Mesenchymal stem cell (in vitro differentiated cells and primary cell): ENCODE measurements around the gene RAB11FIP4.

Experiments
- DNase-seq: peaks from one replicate; pipeline ENCODE4 v3.0.0-alpha.2; 2013
- H2AFZ ChIP-seq: one replicate; pipeline ENCODE4 v1.6.1; 2013; ENCODE audit warnings: low read depth, mild to moderate bottlenecking, control low read depth, inconsistent platforms, low read length, moderate library complexity
- H2AK5ac ChIP-seq: 2 replicates; pipeline ENCODE4 v1.6.1; 2013; ENCODE audit warnings: low read length, moderate library complexity, mild to moderate bottlenecking, inconsistent platforms; ENCODE audit not compliant: severe bottlenecking
- H2BK120ac ChIP-seq: one replicate; pipeline ENCODE4 v1.6.1; 2013; ENCODE audit warnings: low read depth, mild to moderate bottlenecking, inconsistent platforms, low read length, moderate library complexity
- H2BK12ac ChIP-seq, 2 experiments: one replicate each; pipeline ENCODE4 v1.6.1; 2013; ENCODE audit warnings: inconsistent platforms in 2 of 2, low read length in 2 of 2, mild to moderate bottlenecking in 2 of 2, moderate library complexity in 2 of 2, control low read depth in 1 of 2
- H2BK15ac ChIP-seq: one replicate; pipeline ENCODE4 v1.6.1; 2013; ENCODE audit warnings: mild to moderate bottlenecking, low read depth, inconsistent platforms; ENCODE audit not compliant: poor library complexity, severe bottlenecking
- H2BK5ac ChIP-seq: 2 replicates; pipeline ENCODE4 v1.6.1; 2013; ENCODE audit warnings: low read depth, mild to moderate bottlenecking, low read length, control low read depth, inconsistent platforms; ENCODE audit not compliant: poor library complexity, severe bottlenecking
- H3K14ac ChIP-seq, 2 experiments: one replicate each; pipeline ENCODE4 v1.6.1; 2013; ENCODE audit warnings: inconsistent platforms in 2 of 2, low read length in 2 of 2, control low read depth in 1 of 2, mild to moderate bottlenecking in 1 of 2, moderate library complexity in 1 of 2
- H3K18ac ChIP-seq, 2 experiments: one replicate each; pipeline ENCODE4 v1.6.1; 2013; ENCODE audit warnings: inconsistent platforms in 2 of 2, low read length in 2 of 2, control low read depth in 1 of 2, low read depth in 1 of 2, mild to moderate bottlenecking in 1 of 2
- H3K23ac ChIP-seq, 2 experiments: one replicate each; pipeline ENCODE4 v1.6.1; 2013; ENCODE audit warnings: inconsistent platforms in 2 of 2, low read length in 2 of 2, mild to moderate bottlenecking in 2 of 2, moderate library complexity in 2 of 2, control low read depth in 1 of 2
- H3K27ac ChIP-seq: 2 replicates; pipeline ENCODE4 v1.5.1; 2013; ENCODE audit warnings: mild to moderate bottlenecking, moderate library complexity, low read length, control low read depth, inconsistent platforms; ENCODE audit not compliant: poor library complexity, severe bottlenecking
- H3K27me3 ChIP-seq, 2 experiments: 2 replicates each; pipeline versions ENCODE4 v1.6.1 to v1.7.0; 2013; ENCODE audit warnings: low read length in 2 of 2, mild to moderate bottlenecking in 2 of 2, moderate library complexity in 2 of 2, control low read depth in 1 of 2, inconsistent platforms in 1 of 2; ENCODE audit not compliant: control insufficient read depth in 1 of 2, insufficient read depth in 1 of 2
- H3K36me3 ChIP-seq, 2 experiments: 2 replicates each; pipeline versions ENCODE4 v1.6.1 to v1.7.0; 2013; ENCODE audit warnings: low read length in 2 of 2, control low read depth in 1 of 2, inconsistent platforms in 1 of 2, low read depth in 1 of 2, mild to moderate bottlenecking in 1 of 2; ENCODE audit not compliant: insufficient read depth in 2 of 2, control insufficient read depth in 1 of 2
- H3K4ac ChIP-seq, 2 experiments: one replicate each; pipeline ENCODE4 v1.6.1; 2013; ENCODE audit warnings: inconsistent platforms in 2 of 2, low read length in 2 of 2, mild to moderate bottlenecking in 2 of 2, moderate library complexity in 2 of 2, control low read depth in 1 of 2, low read depth in 1 of 2
- H3K4me1 ChIP-seq: 2 replicates; pipeline ENCODE4 v1.6.1; 2013; ENCODE audit warnings: low read depth, low read length, control low read depth; ENCODE audit not compliant: control insufficient read depth, insufficient read depth
- H3K4me2 ChIP-seq: 2 replicates; pipeline ENCODE4 v1.6.1; 2013; ENCODE audit warnings: low read length, mild to moderate bottlenecking, inconsistent platforms; ENCODE audit not compliant: poor library complexity, severe bottlenecking
- H3K4me3 ChIP-seq, 2 experiments: 2 replicates each; pipeline versions ENCODE4 v1.5.1 to v1.7.0; 2013; ENCODE audit warnings: low read length in 2 of 2, mild to moderate bottlenecking in 2 of 2, control low read depth in 1 of 2, low read depth in 1 of 2; ENCODE audit not compliant: insufficient read depth in 1 of 2
- H3K79me1 ChIP-seq: replicated peaks from 2 replicates; pipeline ENCODE4 v1.6.1; 2013; ENCODE audit warnings: mild to moderate bottlenecking, control low read depth, low read length, inconsistent platforms; ENCODE audit not compliant: poor library complexity, severe bottlenecking
- H3K9ac ChIP-seq: 2 replicates; pipeline ENCODE4 v1.7.0; 2013; ENCODE audit warnings: mild to moderate bottlenecking, low read length, moderate library complexity
- H3K9me3 ChIP-seq: 2 replicates; pipeline ENCODE4 v1.7.0; 2013; ENCODE audit warnings: mild to moderate bottlenecking, low read length; ENCODE audit not compliant: control insufficient read depth
- H4K8ac ChIP-seq: one replicate; pipeline ENCODE4 v1.6.1; 2013; ENCODE audit warnings: inconsistent platforms, mild to moderate bottlenecking, low read length, moderate library complexity
- H4K91ac ChIP-seq: one replicate; pipeline ENCODE4 v1.6.1; 2013; ENCODE audit warnings: mild to moderate bottlenecking, low read length, inconsistent platforms
- WGBS: methylation state at CpG from one replicate; pipeline ENCODE4 v1.1.7; 2013; ENCODE audit warnings: mixed read lengths; 5-methylcytosine and 5-hydroxymethylcytosine counted together

Gene RAB11FIP4

DNA sequence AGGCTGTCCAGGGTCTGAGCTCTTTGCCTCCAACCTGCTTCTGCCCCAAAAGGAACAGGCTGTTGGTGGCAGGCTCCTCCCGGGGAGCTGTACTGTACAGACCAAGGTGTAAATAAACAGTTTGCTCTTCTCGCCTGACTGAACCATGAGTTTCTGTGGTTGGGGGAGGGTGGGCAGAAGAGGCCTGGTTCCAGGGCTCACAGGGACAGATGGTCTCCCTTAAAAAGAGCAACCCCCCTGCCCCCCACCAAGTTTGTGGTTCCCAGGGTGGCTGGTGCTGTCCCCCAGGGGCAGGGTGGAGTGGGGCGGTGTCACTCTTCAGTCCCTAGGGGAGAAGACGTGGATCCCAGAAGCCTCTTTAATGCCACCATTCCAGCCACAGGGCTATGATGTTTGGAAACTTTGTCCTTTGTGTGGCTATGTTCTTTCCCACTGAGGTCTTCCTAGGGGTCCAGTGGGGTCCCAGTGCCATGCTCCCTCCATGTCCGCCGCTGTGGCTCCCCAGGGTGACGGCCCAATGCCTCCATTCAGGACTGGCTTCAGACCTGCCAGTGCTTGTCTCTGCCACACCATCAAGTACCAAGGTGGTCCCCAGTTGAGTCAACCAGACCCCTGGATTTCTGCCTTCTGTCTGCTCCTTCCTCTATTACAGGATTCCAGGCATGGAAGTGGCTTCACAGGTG, 146.7 kb downstream of the RAB11FIP4 start:
- Histone ChIP-seq H3K4me2 (no peak overlapping the region), H3K4me3 (no peak overlapping the region), H3K14ac (no peak overlapping the region), H2AK5ac (no peak overlapping the region), H3K23ac (no peak overlapping the region), H2BK120ac (no peak overlapping the region), H3K79me1 (no peaks in the 10 kb centered on the region), H3K36me3 (no peaks in the 10 kb centered on the region), H3K4me1 (peaks cover 16% of the 10 kb centered on the region), H3K27ac (no peak overlapping the region), H3K27me3 (peaks cover 0 to 3% of the 10 kb centered on the region in 2 experiments), H3K9me3 (no peaks in the 10 kb centered on the region), H3K4ac (no peak overlapping the region), H2AFZ (no peak overlapping the region), H4K91ac (no peak overlapping the region), H3K18ac (no peak overlapping the region), H2BK12ac (no peak overlapping the region), H2BK15ac (no peak overlapping the region), H4K8ac (no peak overlapping the region), H3K9ac (no peak overlapping the region), H2BK5ac (no peak overlapping the region)
- 79% methylated on average over 5 of the region's 7 CpGs for WGBS
- DNase-seq: no peak

DNA sequence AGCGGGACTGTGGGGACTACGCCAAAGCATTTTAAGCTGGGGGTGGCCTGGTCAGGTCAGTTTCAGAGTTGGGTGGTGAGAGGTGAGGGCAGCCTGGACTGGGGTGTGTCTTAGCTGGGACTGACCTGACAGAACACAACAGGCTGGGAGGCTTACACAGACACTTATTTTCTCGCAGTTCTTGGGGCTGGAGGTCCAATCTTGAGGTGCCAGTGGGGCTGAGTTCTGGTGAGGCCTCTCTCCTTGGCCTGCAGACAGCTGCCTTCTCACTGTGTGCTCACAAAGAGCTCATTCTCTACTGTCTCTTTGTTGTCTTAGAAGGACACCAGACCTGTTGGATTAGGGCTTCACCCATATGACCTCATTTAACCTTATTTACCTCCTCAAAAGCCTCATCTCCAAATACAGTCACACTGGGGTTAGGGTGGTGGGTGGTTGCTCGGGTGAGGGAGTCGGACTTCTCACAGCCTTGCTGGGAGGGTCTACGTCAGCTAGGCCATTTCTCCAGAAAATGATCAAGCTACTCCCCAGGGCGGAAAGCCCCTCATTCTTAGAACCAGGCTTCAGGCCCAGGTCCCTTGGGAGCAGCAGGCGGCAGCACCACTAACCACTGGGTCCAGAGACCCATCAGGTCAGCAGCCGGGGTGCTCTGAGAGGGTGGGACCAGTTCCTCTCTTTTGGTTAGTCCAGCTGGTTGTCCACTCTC, 149.3 kb downstream of the RAB11FIP4 start:
- Histone ChIP-seq H3K18ac (no peak overlapping the region), H3K4me3 (no peak overlapping the region), H2BK5ac (no peak overlapping the region), H4K8ac (no peak overlapping the region), H2BK12ac (no peak overlapping the region), H3K4ac (no peak overlapping the region), H3K14ac (no peak overlapping the region), H3K36me3 (no peaks in the 10 kb centered on the region), H4K91ac (no peak overlapping the region), H3K9me3 (no peaks in the 10 kb centered on the region), H2BK15ac (no peak overlapping the region), H3K23ac (no peak overlapping the region), H3K9ac (no peak overlapping the region), H2BK120ac (no peak overlapping the region), H2AK5ac (no peak overlapping the region), H3K4me2 (no peak overlapping the region), H2AFZ (no peak overlapping the region), H3K79me1 (no peaks in the 10 kb centered on the region), H3K27me3 (peaks cover 0 to 3% of the 10 kb centered on the region in 2 experiments), H3K4me1 (peaks cover 12% of the 10 kb centered on the region), H3K27ac (no peak overlapping the region)
- no peak for DNase-seq
- 95% methylated on average over 8 of the region's 9 CpGs for WGBS

DNA sequence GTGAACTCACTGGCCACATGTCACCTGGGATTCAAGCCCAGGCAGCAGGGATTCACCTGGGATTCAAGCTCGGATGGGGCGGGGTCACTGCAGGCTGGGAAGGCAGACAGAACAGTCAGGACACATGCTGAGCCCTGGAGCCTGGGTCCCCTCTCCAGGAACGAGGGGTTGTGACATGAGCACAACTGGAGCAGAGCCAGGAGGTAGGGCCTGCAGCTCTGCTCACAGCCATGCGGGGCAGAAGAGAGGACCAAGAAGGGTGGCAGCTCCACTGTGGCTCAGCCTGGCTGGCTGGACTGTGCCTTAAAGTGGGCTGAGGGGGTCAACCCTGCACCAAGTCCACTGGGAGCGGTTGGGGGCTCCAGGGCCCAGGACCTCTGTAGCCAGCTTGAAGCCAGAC, 150.1 kb downstream of the RAB11FIP4 start:
- H2AFZ ChIP-seq: no peak overlapping the region
- H3K27ac ChIP-seq: no peak overlapping the region
- H2AK5ac ChIP-seq: no peak overlapping the region
- H3K23ac ChIP-seq: no peak overlapping the region
- no peak overlapping the region for H2BK15ac ChIP-seq
- H3K9me3 ChIP-seq: no peaks in the 10 kb centered on the region
- no peak for DNase-seq
- no peaks in the 10 kb centered on the region for H3K36me3 ChIP-seq
- peaks cover 0 to 3% of the 10 kb centered on the region in 2 experiments for H3K27me3 ChIP-seq
- H4K91ac ChIP-seq: no peak overlapping the region
- H3K4me3 ChIP-seq: no peak overlapping the region
- peaks cover 12% of the 10 kb centered on the region for H3K4me1 ChIP-seq
- H3K79me1 ChIP-seq: no peaks in the 10 kb centered on the region
- no peak overlapping the region for H3K4me2 ChIP-seq
- no peak overlapping the region for H4K8ac ChIP-seq
- no peak overlapping the region for H3K14ac ChIP-seq
- 77% methylated on average over 5 of the region's 5 CpGs for WGBS
- H2BK120ac ChIP-seq: no peak overlapping the region
- no peak overlapping the region for H3K18ac ChIP-seq
- no peak overlapping the region for H3K4ac ChIP-seq
- no peak overlapping the region for H2BK12ac ChIP-seq
- no peak overlapping the region for H3K9ac ChIP-seq
- no peak overlapping the region for H2BK5ac ChIP-seq

DNA sequence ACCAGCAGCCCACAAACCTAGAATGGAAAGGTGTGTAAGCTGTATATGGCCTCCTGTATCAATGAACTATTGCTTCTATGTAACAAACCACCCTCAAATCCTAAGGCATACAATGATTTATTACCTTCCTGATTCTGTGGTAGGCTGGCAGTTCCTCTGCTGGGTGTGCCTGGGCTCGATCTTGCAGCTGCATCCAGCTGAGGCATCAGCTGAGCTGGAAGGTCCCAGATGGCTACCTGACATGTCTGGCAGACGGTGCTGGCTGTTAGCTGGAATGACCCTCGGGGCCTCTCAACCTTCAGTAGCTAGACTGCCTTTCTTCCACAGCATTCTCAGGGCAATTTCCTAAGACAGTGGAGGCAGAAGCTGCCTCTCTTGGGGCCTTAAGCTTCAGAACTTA, 152.7 kb downstream of the RAB11FIP4 start:
- H3K27ac ChIP-seq: no peak overlapping the region
- H2BK5ac ChIP-seq: no peak overlapping the region
- H3K9ac ChIP-seq: no peak overlapping the region
- no peak overlapping the region for H4K8ac ChIP-seq
- no peak for DNase-seq
- H2AK5ac ChIP-seq: no peak overlapping the region
- WGBS: 55% methylated on average over 3 of the region's 3 CpGs
- H2BK15ac ChIP-seq: no peak overlapping the region
- H3K23ac ChIP-seq: no peak overlapping the region
- H3K18ac ChIP-seq: no peak overlapping the region
- H3K36me3 ChIP-seq: no peaks in the 10 kb centered on the region
- H3K9me3 ChIP-seq: no peaks in the 10 kb centered on the region
- peaks cover 3% of the 10 kb centered on the region for H3K4me1 ChIP-seq
- no peak overlapping the region for H3K4ac ChIP-seq
- no peak overlapping the region for H4K91ac ChIP-seq
- no peak overlapping the region for H3K4me3 ChIP-seq
- H3K27me3 ChIP-seq: no peaks in the 10 kb centered on the region
- no peak overlapping the region for H2BK12ac ChIP-seq
- H3K79me1 ChIP-seq: no peaks in the 10 kb centered on the region
- no peak overlapping the region for H3K4me2 ChIP-seq
- no peak overlapping the region for H2AFZ ChIP-seq
- no peak overlapping the region for H3K14ac ChIP-seq
- H2BK120ac ChIP-seq: no peak overlapping the region
